MM.1S (cell line): ENCODE data around the gene DTNB.

Source experiments
- DNase-seq: peaks from one replicate; pipeline ENCODE4 v3.0.0-alpha.2; 2015
- H2AFZ ChIP-seq: fragments of 300-600 bp; sonication (generic); 2 replicates; pipeline ENCODE4 v1.6.0; 2016; ENCODE audit warnings: antibody characterized with exemption, low read length
- H3F3A ChIP-seq: fragments of 300-600 bp; sonication (generic); 2 replicates; pipeline ENCODE4 v1.6.1; 2016; ENCODE audit warnings: mild to moderate bottlenecking, antibody characterized with exemption, low read length, moderate library complexity, mixed read lengths; ENCODE audit not compliant: insufficient read depth
- H3K27ac ChIP-seq: fragments of 300-600 bp; sonication (generic); 2 replicates; pipeline ENCODE4 v1.5.1; 2016; ENCODE audit warnings: mild to moderate bottlenecking, low read length
- H3K27me3 ChIP-seq: fragments of 300-600 bp; sonication (generic); replicated peaks from 2 replicates; pipeline ENCODE4 v1.6.0; 2016; ENCODE audit warnings: low read length; ENCODE audit not compliant: insufficient read depth
- H3K36me3 ChIP-seq: fragments of 300-600 bp; sonication (generic); replicated peaks from 2 replicates; pipeline ENCODE4 v1.6.1; 2016; ENCODE audit warnings: mild to moderate bottlenecking, low read length, mixed read lengths; ENCODE audit not compliant: insufficient read depth
- H3K4me1 ChIP-seq: fragments of 300-600 bp; sonication (generic); 2 replicates; pipeline ENCODE4 v1.6.1; 2016; ENCODE audit warnings: low read length, mixed read lengths
- H3K4me2 ChIP-seq: fragments of 300-600 bp; sonication (generic); 2 replicates; pipeline ENCODE4 v1.6.0; 2016; ENCODE audit warnings: low read depth, low read length
- H3K4me3 ChIP-seq: fragments of 300-600 bp; sonication (generic); 2 replicates; pipeline ENCODE4 v1.5.1; 2016; ENCODE audit warnings: low read length, mixed read lengths
- H3K79me2 ChIP-seq: fragments of 300-600 bp; sonication (generic); 2 replicates; pipeline ENCODE4 v1.6.1; 2016; ENCODE audit warnings: mixed run types, low read length, mixed read lengths
- H3K9ac ChIP-seq: fragments of 300-600 bp; sonication (generic); 2 replicates; pipeline ENCODE4 v1.6.1; 2016; ENCODE audit warnings: low read length, mixed read lengths
- H3K9me2 ChIP-seq: fragments of 300-600 bp; sonication (generic); replicated peaks from 2 replicates; pipeline ENCODE4 v1.6.1; 2016; ENCODE audit warnings: mild to moderate bottlenecking, low read length, mixed read lengths; ENCODE audit not compliant: insufficient read depth
- H3K9me3 ChIP-seq: fragments of 300-600 bp; sonication (generic); replicated peaks from 2 replicates; pipeline ENCODE4 v1.6.1; 2016; ENCODE audit warnings: mild to moderate bottlenecking, low read length, mixed read lengths; ENCODE audit not compliant: insufficient read depth
- H4K20me1 ChIP-seq: fragments of 300-600 bp; sonication (generic); 2 replicates; pipeline ENCODE4 v1.6.1; 2016; ENCODE audit warnings: mild to moderate bottlenecking, low read length, moderate library complexity, mixed read lengths; ENCODE audit not compliant: insufficient read depth
- CTCF ChIP-seq: fragments of 300-600 bp; sonication (generic); IDR thresholded peaks from 2 replicates; pipeline ENCODE4 v1.5.1; 2016; ENCODE audit warnings: antibody characterized with exemption, low read length, mixed read lengths
- EZH2 ChIP-seq: fragments of 300-600 bp; sonication (generic); optimal IDR thresholded peaks from 2 replicates; pipeline ENCODE3; 2017; ENCODE audit warnings: low read depth, mild to moderate bottlenecking, antibody characterized with exemption, low read length, mixed read lengths
- EZH2phosphoT487 ChIP-seq: fragments of 300-600 bp; sonication (generic); IDR thresholded peaks from 2 replicates; pipeline ENCODE4 v1.6.1; 2018; ENCODE audit warnings: antibody characterized with exemption, low read length

Gene DTNB

DNA sequence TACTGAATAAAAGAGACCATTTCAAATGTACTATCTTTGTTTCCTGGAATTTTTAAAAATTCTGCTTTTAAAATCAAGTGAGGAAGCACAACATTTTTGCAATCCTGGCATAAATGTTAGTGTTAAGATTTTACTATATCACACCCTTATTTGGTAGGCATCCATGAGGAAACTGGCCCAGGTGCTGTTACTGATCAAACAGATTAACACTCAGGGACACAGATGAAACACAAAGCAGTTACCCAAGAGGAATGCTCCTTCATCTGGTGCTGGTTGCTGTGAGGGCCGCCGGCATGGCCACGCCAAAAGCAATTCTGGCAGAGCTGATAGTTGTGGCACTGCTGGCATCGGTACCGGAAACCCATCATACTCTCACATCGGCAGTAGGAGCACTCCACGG is 96.8 kb downstream of the DTNB start:
- H3K9me3 ChIP-seq: no peaks in the 10 kb centered on the region
- no peaks in the 10 kb centered on the region for H3K9me2 ChIP-seq
- H3F3A ChIP-seq: no peaks in the 10 kb centered on the region
- no peaks in the 10 kb centered on the region for H3K4me1 ChIP-seq
- DNase-seq: no peak
- no peak overlapping the region for H3K4me3 ChIP-seq
- H3K79me2 ChIP-seq: no peaks in the 10 kb centered on the region
- TF ChIP-seq EZH2phosphoT487 (no peak), CTCF (no peak), EZH2 (no peak)
- no peak overlapping the region for H3K27ac ChIP-seq
- H2AFZ ChIP-seq: no peak overlapping the region
- H3K9ac ChIP-seq: no peak overlapping the region
- no peaks in the 10 kb centered on the region for H4K20me1 ChIP-seq
- no peak overlapping the region for H3K4me2 ChIP-seq
- H3K27me3 ChIP-seq: no peaks in the 10 kb centered on the region
- no peaks in the 10 kb centered on the region for H3K36me3 ChIP-seq

DNA sequence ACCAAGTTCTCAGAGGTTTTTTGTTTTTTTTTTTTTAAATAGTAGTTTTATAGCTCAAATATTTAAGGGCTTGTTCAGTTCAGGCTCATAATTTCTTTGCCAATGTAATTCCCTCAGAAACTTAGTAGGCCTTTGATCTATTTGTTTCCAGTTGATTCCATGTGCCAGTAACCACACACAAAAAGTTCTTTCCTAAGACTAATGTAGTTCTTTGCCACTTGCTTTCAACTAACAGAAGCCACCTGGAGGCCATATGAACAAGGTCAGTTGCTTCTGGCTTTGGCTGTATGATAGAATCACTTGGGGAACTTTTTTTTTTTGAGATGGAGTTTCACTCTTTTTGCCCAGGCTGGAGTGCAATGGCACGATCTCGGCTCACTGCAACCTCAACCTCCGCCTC is 100.7 kb downstream of the DTNB start:
- Histone ChIP-seq H3K9me3 (no peaks in the 10 kb centered on the region), H3K79me2 (no peaks in the 10 kb centered on the region), H3K9me2 (no peaks in the 10 kb centered on the region), H3K9ac (no peak overlapping the region), H3K36me3 (no peaks in the 10 kb centered on the region), H3F3A (no peaks in the 10 kb centered on the region), H3K4me2 (no peak overlapping the region), H3K27me3 (no peaks in the 10 kb centered on the region), H4K20me1 (no peaks in the 10 kb centered on the region), H3K4me1 (no peaks in the 10 kb centered on the region), H3K4me3 (no peak overlapping the region), H3K27ac (no peak overlapping the region), H2AFZ (no peak overlapping the region)
- no peak for TF ChIP-seq EZH2phosphoT487
- TF ChIP-seq EZH2: no peak
- no peak for TF ChIP-seq CTCF
- no peak for DNase-seq

DNA sequence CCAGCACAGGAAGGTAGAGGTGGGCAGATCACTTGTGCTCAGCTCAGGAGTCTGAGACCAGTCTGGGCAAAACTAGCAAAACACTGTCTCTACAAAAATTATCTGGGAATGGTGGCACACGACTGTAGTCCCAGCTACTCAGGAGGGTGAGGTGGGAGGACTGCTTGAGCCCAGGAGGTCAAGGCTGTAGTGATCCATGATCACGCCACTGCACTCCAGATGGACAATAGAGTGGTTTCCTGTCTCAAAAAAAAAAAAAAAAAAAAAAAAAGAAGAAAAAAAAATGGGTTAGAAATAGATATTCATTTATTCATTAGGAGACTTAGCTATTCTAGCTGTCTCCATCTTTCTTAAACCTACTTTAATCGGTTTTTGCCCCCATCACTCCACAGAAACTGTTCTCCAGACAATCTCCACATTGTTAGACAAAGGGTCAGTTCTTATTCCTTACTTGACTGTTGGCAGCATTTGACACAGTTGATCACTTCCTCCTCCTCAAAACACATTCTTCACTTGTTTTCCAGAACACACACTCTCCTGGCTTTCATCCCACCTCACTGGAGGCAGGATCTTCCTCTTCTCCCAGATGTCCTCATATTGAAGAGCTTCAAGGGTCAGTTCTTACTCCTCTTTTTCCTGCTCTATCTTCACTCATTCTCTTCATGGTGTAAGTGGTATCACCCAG is 103.1 kb downstream of the DTNB start:
- no peaks in the 10 kb centered on the region for H3K79me2 ChIP-seq

More for the DNA sequence above, 103.1 kb downstream of the DTNB start:
- Histone ChIP-seq H3K4me3 (no peak overlapping the region), H4K20me1 (no peaks in the 10 kb centered on the region), H2AFZ (no peak overlapping the region), H3F3A (peaks cover 10% of the 10 kb centered on the region; the same call in 1 of the 2 replicates), H3K4me1 (peaks cover 12% of the 10 kb centered on the region), H3K9me3 (no peaks in the 10 kb centered on the region), H3K27me3 (no peaks in the 10 kb centered on the region), H3K9me2 (no peaks in the 10 kb centered on the region), H3K4me2 (no peak overlapping the region), H3K36me3 (no peaks in the 10 kb centered on the region), H3K27ac (no peak overlapping the region), H3K9ac (no peak overlapping the region)
- DNase-seq: no peak
- TF ChIP-seq EZH2 (no peak), CTCF (no peak), EZH2phosphoT487 (no peak)
